Endodermal cell (in vitro differentiated cells): ENCODE results near the gene MAP1LC3B2. TPM values are rescaled to one million over a fixed set of nuclear protein-coding genes. Genes with fewer than 3 reads are reported as not detected.

ENCODE experiments used
- DNase-seq: peaks from one replicate; pipeline ENCODE4 v3.0.0-alpha.2; 2017
- H3K27ac ChIP-seq: 2 replicates; pipeline ENCODE4 v1.5.1; 2013; ENCODE audit warnings: mild to moderate bottlenecking, low read depth, low read length, moderate library complexity
- H3K27me3 ChIP-seq: 2 replicates; pipeline ENCODE4 v1.6.1; 2013; ENCODE audit warnings: mild to moderate bottlenecking, low read length, moderate library complexity; ENCODE audit not compliant: insufficient read depth, control insufficient read depth, poor library complexity, severe bottlenecking
- H3K36me3 ChIP-seq: 2 replicates; pipeline ENCODE4 v1.7.0; 2013; ENCODE audit warnings: mild to moderate bottlenecking, low read length, moderate library complexity; ENCODE audit not compliant: control insufficient read depth, insufficient read depth
- H3K4me1 ChIP-seq: one replicate; pipeline ENCODE4 v1.7.0; 2013; ENCODE audit warnings: low read length; ENCODE audit not compliant: control insufficient read depth, insufficient read depth
- H3K4me3 ChIP-seq: 2 replicates; pipeline ENCODE4 v1.5.1; 2013; ENCODE audit warnings: mild to moderate bottlenecking, low read length, moderate library complexity
- H3K9ac ChIP-seq: 2 replicates; pipeline ENCODE4 v1.6.1; 2013; ENCODE audit warnings: mild to moderate bottlenecking, low read length, moderate library complexity; ENCODE audit not compliant: poor library complexity, severe bottlenecking; ENCODE audit errors: extremely low read depth
- H3K9me3 ChIP-seq: 2 replicates; pipeline ENCODE4 v1.6.1; 2013; ENCODE audit warnings: mild to moderate bottlenecking, low read length, moderate library complexity; ENCODE audit not compliant: control insufficient read depth
- H3K27ac Mint-ChIP-seq: 2 replicates; pipeline ENCODE4 v1.8.0; 2020; ENCODE audit warnings: mixed read lengths
- H3K27me3 Mint-ChIP-seq: 2 replicates; pipeline ENCODE4 v1.8.0; 2021; ENCODE audit warnings: mild to moderate bottlenecking, mixed read lengths; ENCODE audit not compliant: insufficient read depth
- H3K36me3 Mint-ChIP-seq: 2 replicates; pipeline ENCODE4 v1.8.0; 2020; ENCODE audit warnings: low read depth, mixed read lengths
- H3K4me1 Mint-ChIP-seq: 2 replicates; pipeline ENCODE4 v1.8.0; 2020; ENCODE audit warnings: mixed read lengths
- H3K4me3 Mint-ChIP-seq: 2 replicates; pipeline ENCODE4 v1.8.0; 2020; ENCODE audit warnings: mild to moderate bottlenecking, moderate library complexity, mixed read lengths
- H3K9me3 Mint-ChIP-seq: 2 replicates; pipeline ENCODE4 v1.8.0; 2020; ENCODE audit warnings: mild to moderate bottlenecking, mixed read lengths
- CTCF ChIP-seq: fragments of 200-600 bp; sonication (generic); conservative IDR thresholded peaks from 2 replicates; pipeline ENCODE4 v1.5.0; 2021; ENCODE audit warnings: antibody characterized with exemption, mild to moderate bottlenecking
- WGBS, 2 experiments: methylation state at CpG; one replicate each; pipeline versions ENCODE4 v1.1.5 to v1.1.7; 2013; ENCODE audit warnings: missing lambda C conversion rate in 2 of 2, mixed read lengths in 1 of 2; ENCODE audit not compliant: insufficient coverage in 1 of 2, insufficient read length in 1 of 2; 5-methylcytosine and 5-hydroxymethylcytosine counted together
- total RNA-seq, 2 donors: library from RNA; stranded (reverse); fragmentation: NEBNext Ultra II Directional in 1 of 2; extraction: Animal tissue kit (Norgen Biotek cat#: 25700) in 1 of 2; gene quantifications; 2 replicates in 1 of 2; 3 replicates in 1 of 2; pipeline ENCODE4 v1.2.1, GENCODE V29; 2021

MAP1LC3B2 gene
- total RNA-seq, 2 donors from 2014 or later, result 0.80 to 1.4 TPM

- Mint-ChIP-seq H3K27ac (peak overlapping the region; percentile 39), H3K9me3 (no peaks in the 10 kb centered on the region), H3K36me3 (no peaks in the 10 kb centered on the region), H3K4me3 (peak overlapping the region; percentile 51), H3K4me1 (peaks cover 16% of the 10 kb centered on the region), H3K27me3 (peaks cover 9% of the 10 kb centered on the region)
- Histone ChIP-seq H3K9ac (no peak overlapping the region), H3K9me3 (peaks cover 1% of the 10 kb centered on the region), H3K4me1 (peaks cover 13% of the 10 kb centered on the region), H3K27me3 (no peaks in the 10 kb centered on the region), H3K36me3 (no peaks in the 10 kb centered on the region), H3K4me3 (peak overlapping the region; percentile 83), H3K27ac (no peak overlapping the region)
- no peak for TF ChIP-seq CTCF
- 5 to 6% methylated on average over 7 to 11 of the region's 11 CpGs for whole genome bisulfite sequencing, 2 experiments
- DNase-seq, result no peak
Measured at GRCh38 chr12:116532986-116533342, 26.2 kb upstream of the MAP1LC3B2 start.

- H3K4me1 ChIP-seq, result peaks cover 10% of the 10 kb centered on the region
- Mint-ChIP-seq H3K27me3 (peaks cover 10% of the 10 kb centered on the region), H3K36me3 (no peaks in the 10 kb centered on the region), H3K27ac (no peak overlapping the region), H3K9me3 (no peaks in the 10 kb centered on the region), H3K4me3 (peak overlapping the region; percentile 51), H3K4me1 (peaks cover 10% of the 10 kb centered on the region)
- H3K36me3 ChIP-seq, result no peaks in the 10 kb centered on the region
- H3K9me3 ChIP-seq, result no peaks in the 10 kb centered on the region
- H3K4me3 ChIP-seq, result peak overlapping the region; percentile 83
- H3K27ac ChIP-seq, result peak overlapping the region; percentile 58
- WGBS, 2 experiments, result 0% methylated on average over 4 to 25 of the region's 32 CpGs
- DNase-seq, result peak; percentile 99
- peak overlapping the region; percentile 15 for H3K9ac ChIP-seq
- no peak for TF ChIP-seq CTCF
- H3K27me3 ChIP-seq, result no peaks in the 10 kb centered on the region
Measured at GRCh38 chr12:116533343-116534251, 25.6 kb upstream of the MAP1LC3B2 start.

- 20% methylated on average over 18 to 29 of the region's 30 CpGs for WGBS, 2 experiments
- peak overlapping the region; percentile 51 for H3K4me3 Mint-ChIP-seq
- Histone ChIP-seq H3K9me3 (no peaks in the 10 kb centered on the region), H3K4me3 (peak overlapping the region; percentile 83), H3K36me3 (no peaks in the 10 kb centered on the region), H3K9ac (peak overlapping the region; percentile 15), H3K27me3 (no peaks in the 10 kb centered on the region), H3K27ac (no peak overlapping the region), H3K4me1 (peaks cover 6% of the 10 kb centered on the region)
- H3K9me3 Mint-ChIP-seq, result no peaks in the 10 kb centered on the region
- no peaks in the 10 kb centered on the region for H3K36me3 Mint-ChIP-seq
- H3K27ac Mint-ChIP-seq, result peak overlapping the region; percentile 18
- H3K4me1 Mint-ChIP-seq, result peaks cover 10% of the 10 kb centered on the region
- no peak for TF ChIP-seq CTCF
- peak; percentile 81 for DNase-seq
- H3K27me3 Mint-ChIP-seq, result peaks cover 12% of the 10 kb centered on the region
Measured at GRCh38 chr12:116534311-116535121, 24.7 kb upstream of the MAP1LC3B2 start.
